H1 (cell line): ENCODE measurements around the gene SH3RF3. TPM values are rescaled to one million over a fixed set of nuclear protein-coding genes. Genes with fewer than 3 reads are reported as not detected.

Experiments used
- CTCF ChIA-PET: fragments of 300-600 bp; sonication (Branson Sonifier 250); formaldehyde crosslinking; loops from one replicate; lab custom pipeline; 2021; ENCODE audit not compliant: partially characterized antibody; lab: Charles Lee
- POLR2A ChIA-PET: fragments of 300-600 bp; sonication (Branson Sonifier 250); formaldehyde crosslinking; loops from one replicate; lab custom pipeline; 2021; ENCODE audit warnings: inconsistent platforms; ENCODE audit not compliant: partially characterized antibody; lab: Charles Lee
- DNase-seq, 2 experiments: peaks; one replicate each; pipeline versions ENCODE4 v3.0.0 to v3.0.0-alpha.2; 2010 to 2022; ENCODE audit warnings: low spot score in 2 of 2, low read depth in 1 of 2, mixed read lengths in 1 of 2
- FAIRE-seq: peaks from 2 replicates; lab custom pipeline; 2011; peaks lifted over from hg19 to GRCh38; lab: Jason Lieb, UNC
- H2AFZ ChIP-seq: 2 replicates; pipeline ENCODE4 v1.8.1; 2012; ENCODE audit warnings: low read length, inconsistent platforms
- H2AK5ac ChIP-seq: 2 replicates; pipeline ENCODE4 v1.6.1; 2013; ENCODE audit warnings: low read depth, low read length
- H2BK120ac ChIP-seq: replicated peaks from 2 replicates; pipeline ENCODE3; 2013; ENCODE audit warnings: low read depth, low read length, inconsistent platforms
- H2BK12ac ChIP-seq: 2 replicates; pipeline ENCODE4 v1.6.1; 2013; ENCODE audit warnings: low read depth, low read length
- H2BK15ac ChIP-seq: 2 replicates; pipeline ENCODE4 v1.6.1; 2013; ENCODE audit warnings: low read length
- H2BK20ac ChIP-seq: 2 replicates; pipeline ENCODE4 v1.6.1; 2013; ENCODE audit warnings: low read length
- H2BK5ac ChIP-seq: 2 replicates; pipeline ENCODE4 v1.6.1; 2013; ENCODE audit warnings: low read depth, low read length
- H3K14ac ChIP-seq: 2 replicates; pipeline ENCODE4 v1.6.1; 2013; ENCODE audit warnings: inconsistent platforms; ENCODE audit not compliant: insufficient read length
- H3K18ac ChIP-seq: 2 replicates; pipeline ENCODE4 v1.6.1; 2013; ENCODE audit warnings: low read length; ENCODE audit errors: extremely low read depth
- H3K23ac ChIP-seq: 2 replicates; pipeline ENCODE4 v1.6.1; 2013; ENCODE audit warnings: inconsistent platforms; ENCODE audit not compliant: insufficient read length
- H3K23me2 ChIP-seq: 2 replicates; pipeline ENCODE4 v1.6.1; 2013; ENCODE audit warnings: low read depth, low read length
- H3K27ac ChIP-seq: 2 replicates; pipeline ENCODE4 v1.6.1; 2011; ENCODE audit warnings: low read depth, low read length, inconsistent platforms
- H3K27me3 ChIP-seq, 4 experiments: replicated peaks in 1 of 4; 1 replicate in 1 of 4; 2 replicates in 3 of 4; pipeline versions ENCODE4 v1.6.1 to v1.8.1; 2011 to 2013; ENCODE audit warnings: low read length in 3 of 4, mild to moderate bottlenecking in 3 of 4, inconsistent platforms in 2 of 4, mixed read lengths in 2 of 4, moderate library complexity in 1 of 4; ENCODE audit not compliant: control insufficient read depth in 3 of 4, insufficient read depth in 3 of 4; ENCODE audit errors: extremely low read depth in 1 of 4
- H3K36me3 ChIP-seq, 4 experiments: 2 replicates each; pipeline versions ENCODE4 v1.6.1 to v1.8.1; 2011 to 2013; ENCODE audit warnings: mild to moderate bottlenecking in 4 of 4, low read length in 3 of 4, moderate library complexity in 2 of 4, control low read depth in 1 of 4, inconsistent platforms in 1 of 4; ENCODE audit not compliant: insufficient read depth in 4 of 4, control insufficient read depth in 2 of 4
- H3K4ac ChIP-seq: replicated peaks from 2 replicates; pipeline ENCODE3; 2013; ENCODE audit warnings: low read length, low read depth, mixed read lengths, inconsistent platforms; ENCODE audit not compliant: insufficient read length
- H3K4me1 ChIP-seq, 4 experiments: replicated peaks in 1 of 4; 1 replicate in 1 of 4; 2 replicates in 3 of 4; pipeline versions ENCODE4 v1.6.1 to v1.8.1; 2011 to 2013; ENCODE audit warnings: low read length in 3 of 4, inconsistent platforms in 2 of 4, mixed read lengths in 1 of 4; ENCODE audit not compliant: insufficient read depth in 4 of 4, control insufficient read depth in 3 of 4
- H3K4me2 ChIP-seq, 2 experiments: 2 replicates each; pipeline versions ENCODE4 v1.6.1 to v1.8.1; 2011 to 2013; ENCODE audit warnings: low read depth in 2 of 2, low read length in 2 of 2, control low read depth in 1 of 2, inconsistent platforms in 1 of 2, mild to moderate bottlenecking in 1 of 2; ENCODE audit not compliant: insufficient read depth in 1 of 2
- H3K4me3 ChIP-seq, 4 experiments: fragments of 200-600, 300-600 bp in 1 of 4; sonication (generic), shearing (Covaris generic), sonication (Bioruptor Twin) in 1 of 4; 2 replicates each; pipeline versions ENCODE4 v1.5.1 to v1.8.1; 2011 to 2016; ENCODE audit warnings: low read length in 4 of 4, low read depth in 3 of 4, control low read depth in 2 of 4, inconsistent platforms in 2 of 4, mild to moderate bottlenecking in 2 of 4, mixed read lengths in 1 of 4, moderate library complexity in 1 of 4; ENCODE audit not compliant: insufficient read depth in 2 of 4; ENCODE audit errors: extremely low read depth in 1 of 4
- H3K56ac ChIP-seq: replicated peaks from 2 replicates; pipeline ENCODE3; 2013; ENCODE audit warnings: low read depth, mild to moderate bottlenecking, mixed read lengths, low read length, inconsistent platforms; ENCODE audit not compliant: insufficient read length
- H3K79me1 ChIP-seq: 2 replicates; pipeline ENCODE4 v1.6.1; 2013; ENCODE audit warnings: low read depth, low read length, control low read depth
- H3K79me2 ChIP-seq, 2 experiments: 2 replicates each; pipeline versions ENCODE4 v1.6.1 to v1.8.1; 2012 to 2013; ENCODE audit warnings: low read length in 2 of 2, mild to moderate bottlenecking in 2 of 2, inconsistent platforms in 1 of 2; ENCODE audit not compliant: insufficient read depth in 2 of 2, control insufficient read depth in 1 of 2
- H3K9ac ChIP-seq, 4 experiments: replicated peaks in 1 of 4; 1 replicate in 1 of 4; 2 replicates in 3 of 4; pipeline versions ENCODE4 v1.6.1 to v1.8.1; 2011 to 2013; ENCODE audit warnings: low read depth in 3 of 4, low read length in 3 of 4, control low read depth in 2 of 4, mild to moderate bottlenecking in 2 of 4, moderate library complexity in 2 of 4, inconsistent platforms in 1 of 4; ENCODE audit errors: extremely low read depth in 1 of 4
- H3K9me3 ChIP-seq, 2 experiments: 2 replicates each; pipeline versions ENCODE4 v1.6.1 to v1.8.1; 2012 to 2013; ENCODE audit warnings: mild to moderate bottlenecking in 2 of 2, moderate library complexity in 2 of 2, control low read depth in 1 of 2, inconsistent platforms in 1 of 2, low read depth in 1 of 2, low read length in 1 of 2, mixed read lengths in 1 of 2; ENCODE audit not compliant: insufficient read depth in 2 of 2
- H4K20me1 ChIP-seq, 2 experiments: replicated peaks in 1 of 2; 2 replicates each; pipeline versions ENCODE3 to v1.8.1; 2011 to 2013; ENCODE audit warnings: inconsistent platforms in 2 of 2, low read length in 2 of 2, mild to moderate bottlenecking in 1 of 2; ENCODE audit not compliant: insufficient read depth in 2 of 2, control insufficient read depth in 1 of 2
- H4K5ac ChIP-seq: 2 replicates; pipeline ENCODE4 v1.6.1; 2013; ENCODE audit warnings: low read length, low read depth, mixed read lengths, inconsistent platforms; ENCODE audit not compliant: insufficient read length
- H4K8ac ChIP-seq: 2 replicates; pipeline ENCODE4 v1.8.0; 2013; ENCODE audit warnings: mild to moderate bottlenecking, moderate library complexity, low read length, inconsistent platforms; ENCODE audit not compliant: insufficient read depth; ENCODE audit errors: extremely low read depth
- H4K91ac ChIP-seq: replicated peaks from 2 replicates; pipeline ENCODE3; 2013; ENCODE audit warnings: low read length, mixed read lengths, inconsistent platforms; ENCODE audit not compliant: insufficient read length
- ATF2 ChIP-seq: IDR thresholded peaks from 2 replicates; pipeline ENCODE4 v1.6.1; 2012; ENCODE audit warnings: low read length, inconsistent platforms
- CEBPB ChIP-seq: IDR thresholded peaks from 2 replicates; pipeline ENCODE4 v1.6.1; 2012; ENCODE audit warnings: low read depth, low read length
- GABPA ChIP-seq: IDR thresholded peaks from 2 replicates; pipeline ENCODE4 v1.6.1; 2011; ENCODE audit warnings: mild to moderate bottlenecking, low read length, moderate library complexity, borderline replicate concordance; ENCODE audit not compliant: insufficient read depth
- HDAC2 ChIP-seq, 2 experiments: fragments of 300-600 bp in 1 of 2; sonication (generic) in 1 of 2; IDR thresholded peaks; 2 replicates each; pipeline ENCODE4 v1.6.1; 2011 to 2012; ENCODE audit warnings: low read depth in 2 of 2, low read length in 2 of 2, mild to moderate bottlenecking in 2 of 2, moderate library complexity in 2 of 2, borderline replicate concordance in 1 of 2, inconsistent platforms in 1 of 2
- POLR2A ChIP-seq, 2 experiments: IDR thresholded peaks; 1 replicate in 1 of 2; 2 replicates in 1 of 2; pipeline ENCODE4 v1.6.1; 2011; ENCODE audit warnings: low read depth in 2 of 2, low read length in 2 of 2, mild to moderate bottlenecking in 2 of 2; ENCODE audit errors: control extremely low read depth in 1 of 2
- RAD21 ChIP-seq, 2 experiments: IDR thresholded peaks in 1 of 2; conservative IDR thresholded peaks in 1 of 2; 2 replicates each; pipeline ENCODE4 v1.6.1; 2011; ENCODE audit warnings: low read depth in 2 of 2, low read length in 2 of 2, improper control_type of control experiment in 1 of 2, inconsistent platforms in 1 of 2, mild to moderate bottlenecking in 1 of 2, moderate library complexity in 1 of 2
- SAP30 ChIP-seq: fragments of 300-600 bp; sonication (generic); IDR thresholded peaks from 2 replicates; pipeline ENCODE4 v1.7.1; 2012; ENCODE audit warnings: low read length, moderate library complexity, mild to moderate bottlenecking, inconsistent platforms; ENCODE audit not compliant: insufficient read depth, insufficient replicate concordance
- SIRT6 ChIP-seq: IDR thresholded peaks from one replicate; pipeline ENCODE4 v1.7.1; 2012; ENCODE audit warnings: low read length, inconsistent platforms
- YY1 ChIP-seq: IDR thresholded peaks from 2 replicates; pipeline ENCODE4 v1.6.1; 2011; ENCODE audit warnings: low read depth, mild to moderate bottlenecking, low read length
- WGBS, 2 experiments: shearing (Covaris generic) in 1 of 2; methylation state at CpG; one replicate each; pipeline versions ENCODE4 v1.1.6 to v1.1.7; 2013 to 2015; ENCODE audit warnings: low lambda C conversion rate in 2 of 2, mixed read lengths in 2 of 2, inconsistent platforms in 1 of 2, low coverage in 1 of 2, missing lambda C conversion rate in 1 of 2; ENCODE audit not compliant: insufficient replicate concordance in 2 of 2, insufficient coverage in 1 of 2, insufficient read length in 1 of 2; ENCODE audit errors: extremely low coverage in 1 of 2, missing lambda C conversion rate in 1 of 2; 5-methylcytosine and 5-hydroxymethylcytosine counted together
- polyA plus RNA-seq, 7 experiments: library from polyadenylated mRNA; depleted of rRNA in 3 of 7; stranded (reverse) in 5 of 7; unstranded in 2 of 7; fragments of >200 nt in 5 of 7; fragments of 200-250 nt in 2 of 7; gene quantifications; 1 replicate in 5 of 7; 2 replicates in 1 of 7; 4 replicates in 1 of 7; pipeline versions ENCODE4 v1.2.1 to v1.2.3, GENCODE V29; 2011 to 2013; ENCODE audit warnings: missing spikeins in 2 of 7, mixed read lengths in 2 of 7
- total RNA-seq: library from RNA; stranded (reverse); fragmentation: NEBNext Ultra II Directional; extraction: Animal tissue kit (Norgen Biotek cat#: 25700); gene quantifications from 2 replicates; pipeline ENCODE4 v1.2.1, GENCODE V29; 2021
- TF ChIP-seq, protein P1 (sequence below): IDR thresholded peaks from 2 replicates; pipeline ENCODE4 v1.6.1; 2012; ENCODE audit warnings: inconsistent platforms

Gene SH3RF3
- total and polyA plus RNA-seq, 2 of the 8 experiments (the other 6 are each of a cell fraction or from before 2014, with no cell fraction given), result 0.11 to 0.65 TPM

GRCh38 chr2:109222825-109223471, 93.9 kb downstream of the SH3RF3 start:
- Histone ChIP-seq H2AK5ac (no peak overlapping the region), H3K23me2 (no peaks in the 10 kb centered on the region), H4K20me1 (no peaks in the 10 kb centered on the region), H3K27me3 (no peaks in the 10 kb centered on the region), H3K79me1 (no peaks in the 10 kb centered on the region), H4K5ac (no peak overlapping the region), H3K9ac (no peak overlapping the region), H2BK5ac (no peak overlapping the region), H2AFZ (0 out of 2 replicates have a peak overlapping the region, but pooled peaks have one; percentile 6), H3K36me3 (no peaks in the 10 kb centered on the region), H3K79me2 (no peaks in the 10 kb centered on the region), H2BK20ac (no peak overlapping the region), H3K4me2 (no peak overlapping the region), H3K23ac (no peak overlapping the region), H3K56ac (no peak overlapping the region), H3K4me1 (no peaks in the 10 kb centered on the region; a peak in 1 of 7 replicates), H2BK12ac (no peak overlapping the region), H3K14ac (no peak overlapping the region), H3K27ac (no peak overlapping the region), H2BK120ac (no peak overlapping the region), H4K8ac (peak overlapping the region; percentile 80), H3K18ac (no peak overlapping the region), H3K9me3 (no peaks in the 10 kb centered on the region), H3K4ac (no peak overlapping the region), H2BK15ac (0 out of 2 replicates have a peak overlapping the region, but pooled peaks have one; percentile 32), H3K4me3 (no peak overlapping the region), H4K91ac (no peak overlapping the region)
- no peak for DNase-seq
- CTCF ChIA-PET, result interaction anchor here (1.1 to 2.6 kb wide), 16 partner anchors 11 to 499 kb away, joined by 3 to 13 read pairs (median 4); no protein-coding TSS in a partner anchor
- WGBS, 2 experiments, result 84% methylated on average over 15 of the region's 16 CpGs; no CpG with 5 or more reads in 1 of the 2 experiments
- no peak for FAIRE-seq
- POLR2A ChIA-PET, result no interaction called here
- TF ChIP-seq HDAC2 (IDR thresholded peaks at IDR 0.05; ENCODE audit: borderline replicate concordance in 1 of 2, low read depth in 2 of 2, low read length in 2 of 2), result no peak
- TF ChIP-seq SAP30, result no peak
- no peak for TF ChIP-seq POLR2A (IDR thresholded peaks at IDR 0.05; ENCODE audit: control extremely low read depth in 1 of 2, low read depth in 2 of 2, low read length in 2 of 2)
- no peak for TF ChIP-seq SIRT6
- peak; percentile 60 to 66 for TF ChIP-seq RAD21 (IDR thresholded peaks at IDR 0.05 in 1 of 2, conservative IDR thresholded peaks at IDR 0.05 in 1 of 2; ENCODE audit: low read depth in 2 of 2, low read length in 2 of 2)
- no peak for TF ChIP-seq GABPA
- TF ChIP-seq CEBPB, result no peak
- no peak for TF ChIP-seq ATF2
- TF ChIP-seq, protein P1, sequence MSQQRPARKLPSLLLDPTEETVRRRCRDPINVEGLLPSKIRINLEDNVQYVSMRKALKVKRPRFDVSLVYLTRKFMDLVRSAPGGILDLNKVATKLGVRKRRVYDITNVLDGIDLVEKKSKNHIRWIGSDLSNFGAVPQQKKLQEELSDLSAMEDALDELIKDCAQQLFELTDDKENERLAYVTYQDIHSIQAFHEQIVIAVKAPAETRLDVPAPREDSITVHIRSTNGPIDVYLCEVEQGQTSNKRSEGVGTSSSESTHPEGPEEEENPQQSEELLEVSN, result no peak
- TF ChIP-seq YY1, result no peak
